ENCODE data around the gene TMEM30B.

DNA sequence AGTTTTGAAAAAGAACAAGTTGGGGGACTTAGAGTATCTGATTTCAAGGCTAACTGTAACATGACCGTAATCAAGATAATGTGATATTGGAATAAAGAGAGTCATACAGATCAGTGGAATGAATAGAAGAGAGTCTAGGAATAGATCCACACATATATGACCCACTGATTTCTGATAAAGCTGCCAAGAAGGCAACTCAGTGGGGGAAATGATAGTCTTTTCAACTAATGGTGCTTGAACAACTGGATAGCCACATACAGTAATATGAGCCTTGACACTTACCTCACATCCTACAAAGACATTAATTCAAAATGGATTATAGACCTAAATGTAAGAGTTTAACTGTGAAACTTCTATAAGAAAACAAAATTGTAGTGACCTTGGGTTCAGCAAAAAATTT, 44.0 kb upstream of the TMEM30B start:
- TF ChIP-seq, protein P1, sequence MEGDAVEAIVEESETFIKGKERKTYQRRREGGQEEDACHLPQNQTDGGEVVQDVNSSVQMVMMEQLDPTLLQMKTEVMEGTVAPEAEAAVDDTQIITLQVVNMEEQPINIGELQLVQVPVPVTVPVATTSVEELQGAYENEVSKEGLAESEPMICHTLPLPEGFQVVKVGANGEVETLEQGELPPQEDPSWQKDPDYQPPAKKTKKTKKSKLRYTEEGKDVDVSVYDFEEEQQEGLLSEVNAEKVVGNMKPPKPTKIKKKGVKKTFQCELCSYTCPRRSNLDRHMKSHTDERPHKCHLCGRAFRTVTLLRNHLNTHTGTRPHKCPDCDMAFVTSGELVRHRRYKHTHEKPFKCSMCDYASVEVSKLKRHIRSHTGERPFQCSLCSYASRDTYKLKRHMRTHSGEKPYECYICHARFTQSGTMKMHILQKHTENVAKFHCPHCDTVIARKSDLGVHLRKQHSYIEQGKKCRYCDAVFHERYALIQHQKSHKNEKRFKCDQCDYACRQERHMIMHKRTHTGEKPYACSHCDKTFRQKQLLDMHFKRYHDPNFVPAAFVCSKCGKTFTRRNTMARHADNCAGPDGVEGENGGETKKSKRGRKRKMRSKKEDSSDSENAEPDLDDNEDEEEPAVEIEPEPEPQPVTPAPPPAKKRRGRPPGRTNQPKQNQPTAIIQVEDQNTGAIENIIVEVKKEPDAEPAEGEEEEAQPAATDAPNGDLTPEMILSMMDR (IDR thresholded peaks at IDR 0.05; ENCODE audit: insufficient read depth, low read depth, low read length), result no peak
- no peak for TF ChIP-seq EZH2 (IDR thresholded peaks at IDR 0.05; ENCODE audit: insufficient read depth, low read length)
